Measurements from ENCODE around the gene SSBP2. TPM values are rescaled to one million over a fixed set of nuclear protein-coding genes. Genes with fewer than 3 reads are reported as not detected.

The SSBP2 gene
- total RNA-seq, 1 experiment from 2014 or later: 5.2 TPM

DNA sequence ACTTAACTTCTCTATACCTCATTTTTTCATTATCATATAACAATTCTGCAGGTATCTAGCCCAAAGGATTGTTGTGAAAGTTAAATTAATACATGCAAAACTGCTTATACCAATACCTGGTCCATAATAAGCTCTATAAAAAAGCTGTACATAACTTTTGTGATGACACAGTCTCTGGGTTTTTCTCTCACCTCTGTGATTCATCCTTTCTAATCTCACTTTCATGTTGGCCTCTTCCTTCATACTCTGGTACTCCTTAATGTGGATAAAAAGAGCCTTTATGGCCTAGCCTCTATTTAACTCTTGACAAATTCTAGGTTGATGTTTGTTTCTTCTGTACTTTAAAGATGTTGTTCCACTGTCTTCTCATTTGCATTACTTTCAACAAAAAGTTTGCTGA, 194.1 kb downstream of the SSBP2 start:
- ChIA-PET RAD21 (ENCODE audit: low non-redundant PET in 1 of 2, low total read pairs in 2 of 2, uncharacterized antibody in 2 of 2, unreplicated experiment in 2 of 2) (no interaction called here), CTCF (no interaction called here), POLR2A (no interaction called here)
- no peak overlapping the region for H2AFZ ChIP-seq (ENCODE audit: low read depth, low read length, poor library complexity, severe bottlenecking)
- H3K36me3 ChIP-seq (ENCODE audit: control insufficient read depth in 1 of 2, insufficient read depth in 2 of 2, low read length in 2 of 2): no peaks in the 10 kb centered on the region
- H3K27me3 ChIP-seq (ENCODE audit: insufficient read depth, low read length): no peaks in the 10 kb centered on the region
- peaks cover 0 to 4% of the 10 kb centered on the region in 2 experiments; a peak in 1 of 4 replicates for H3K4me1 ChIP-seq (ENCODE audit: control insufficient read depth in 1 of 2, insufficient read depth in 2 of 2, low read length in 2 of 2)
- no peak overlapping the region for H3K27ac ChIP-seq (ENCODE audit: low read depth, low read length)
- H3K4me2 ChIP-seq (ENCODE audit: low read length): no peak overlapping the region
- H3K9ac ChIP-seq (ENCODE audit: low read length): no peak overlapping the region
- H3K9me2 ChIP-seq (ENCODE audit: insufficient read depth): no peaks in the 10 kb centered on the region
- DNase-seq (ENCODE audit: low read depth, low spot score) (no peak), ATAC-seq (no peak)
- no peak for TF ChIP-seq CEBPB (IDR thresholded peaks at IDR 0.05; ENCODE audit: low read depth)
- no peak for TF ChIP-seq POLR2A (IDR thresholded peaks at IDR 0.05; ENCODE audit: borderline replicate concordance, extremely low read depth, insufficient read depth, insufficient read length)
- TF ChIP-seq JUND (IDR thresholded peaks at IDR 0.05): no peak
- no peak for TF ChIP-seq YY1 (IDR thresholded peaks at IDR 0.05; ENCODE audit: extremely low read depth, insufficient replicate concordance, low read depth, low read length)
- no peak for TF ChIP-seq TCF7L2 (IDR thresholded peaks at IDR 0.05; ENCODE audit: borderline replicate concordance, extremely low read depth, insufficient read depth, insufficient read length)
- TF ChIP-seq ZNF274 (IDR thresholded peaks at IDR 0.05; ENCODE audit: low read depth, low read length): no peak
- no peak for TF ChIP-seq POLR2AphosphoS5 (IDR thresholded peaks at IDR 0.05; ENCODE audit: low read depth, low read length)
- TF ChIP-seq SRF (IDR thresholded peaks at IDR 0.05; ENCODE audit: low read depth): no peak
- TF ChIP-seq EZH2phosphoT487 (IDR thresholded peaks at IDR 0.05; ENCODE audit: borderline replicate concordance): no peak
- TF ChIP-seq ZFX (IDR thresholded peaks at IDR 0.05): no peak
- no peak for TF ChIP-seq EZH2 (IDR thresholded peaks at IDR 0.05)
- no peak for TF ChIP-seq CBX3 (IDR thresholded peaks at IDR 0.05; ENCODE audit: low read depth)
- no peak for TF ChIP-seq ZBTB33 (IDR thresholded peaks at IDR 0.05; ENCODE audit: extremely low read depth, insufficient replicate concordance, low read length)
- no peak for TF ChIP-seq SIN3A (IDR thresholded peaks at IDR 0.05; ENCODE audit: low read depth)
- no peak for TF ChIP-seq SP1 (IDR thresholded peaks at IDR 0.05; ENCODE audit: low read depth)
- no peak for TF ChIP-seq EGR1 (IDR thresholded peaks at IDR 0.05; ENCODE audit: low read depth)
- no peak for TF ChIP-seq FOSL1 (IDR thresholded peaks at IDR 0.05; ENCODE audit: low read depth)
- TF ChIP-seq ELF1 (IDR thresholded peaks at IDR 0.05; ENCODE audit: borderline replicate concordance, low read depth): no peak
- TF ChIP-seq, protein P1, sequence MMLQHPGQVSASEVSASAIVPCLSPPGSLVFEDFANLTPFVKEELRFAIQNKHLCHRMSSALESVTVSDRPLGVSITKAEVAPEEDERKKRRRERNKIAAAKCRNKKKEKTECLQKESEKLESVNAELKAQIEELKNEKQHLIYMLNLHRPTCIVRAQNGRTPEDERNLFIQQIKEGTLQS (IDR thresholded peaks at IDR 0.05): no peak
- BruUV-seq (replicated peaks): no TSS peak
- no peaks in the 10 kb centered on the region for H3K9me3 ChIP-seq (ENCODE audit: control insufficient read depth in 1 of 2, insufficient read depth in 1 of 2, low read depth in 1 of 2, low read length in 2 of 2)
- H3K79me2 ChIP-seq (ENCODE audit: insufficient read depth, low read length): no peaks in the 10 kb centered on the region
- no peaks in the 10 kb centered on the region for H4K20me1 ChIP-seq (ENCODE audit: insufficient read depth)
- no peak overlapping the region for H3K4me3 ChIP-seq (replicated peaks in 1 of 2; ENCODE audit: low read depth in 1 of 2, low read length in 2 of 2)
- intact Hi-C loops (cut with micrococcal nuclease): no loop called here

All from HCT116 (cell line).